ENCODE measurements around the gene TOP3B. TPM values are rescaled to one million over a fixed set of nuclear protein-coding genes. Genes with fewer than 3 reads are reported as not detected.
A peak's percentile ranks its signal among the peaks of the same experiment; 100 is the strongest.

The TOP3B gene
- total and polyA plus RNA-seq, 9 of the 15 experiments (the other 6 are each of a cell fraction or from before 2014, with no cell fraction given), result 3.0 to 188 (median 112) TPM

- no peak for TF ChIP-seq TFE3 (CRISPR knock-in tag; IDR thresholded peaks at IDR 0.05)
- TF ChIP-seq KDM1A (IDR thresholded peaks at IDR 0.05), result no peak
- peak; percentile 13 for TF ChIP-seq FIP1L1 (IDR thresholded peaks at IDR 0.05; ENCODE audit: low read depth, low read length, poor library complexity, severe bottlenecking)
- TF ChIP-seq STAG1 (CRISPR knock-in tag; IDR thresholded peaks at IDR 0.05; ENCODE audit: borderline replicate concordance), result peak; percentile 28; the same call in 1 of the 2 replicates
These were observed 60.0 kb downstream of the TOP3B start (continued) for GRCh38 chr22:21922370-21923162.

- Histone ChIP-seq H3K36me3 (ENCODE audit: control insufficient read depth, insufficient read depth, low read length) (peaks cover 14% of the 10 kb centered on the region; the same call in 2 of the 3 replicates), H3K79me2 (ENCODE audit: control insufficient read depth, insufficient read depth, low read length) (no peaks in the 10 kb centered on the region), H3K27ac (ENCODE audit: extremely low read depth, low read depth, low read length) (no peak overlapping the region), H3K4me1 (replicated peaks in 1 of 2; ENCODE audit: control insufficient read depth in 2 of 2, insufficient read depth in 2 of 2, low read length in 2 of 2) (peaks cover 0 to 53% of the 10 kb centered on the region in 2 experiments; a peak in 3 of 5 replicates), H3K27me3 (ENCODE audit: control insufficient read depth in 2 of 2, insufficient read depth in 2 of 2, low read length in 2 of 2) (no peaks in the 10 kb centered on the region), H4K20me1 (replicated peaks; ENCODE audit: control insufficient read depth, insufficient read depth, low read length) (peaks cover 27% of the 10 kb centered on the region), H3K4me2 (ENCODE audit: insufficient read depth, low read length) (no peak overlapping the region), H3K9ac (ENCODE audit: insufficient read depth in 1 of 2, low read depth in 2 of 2, low read length in 2 of 2) (peak overlapping the region in 1 of 2 experiments; percentile 65; a peak in 2 of 4 replicates), H2AFZ (ENCODE audit: low read depth, low read length) (no peak overlapping the region), H3K9me3 (replicated peaks; ENCODE audit: control insufficient read depth, insufficient read depth, low read depth, low read length) (no peaks in the 10 kb centered on the region), H3K9me1 (ENCODE audit: control insufficient read depth, insufficient read depth, low read length) (peaks cover 5% of the 10 kb centered on the region), H3K4me3 (no peak overlapping the region)
- DNase-seq (ENCODE audit: extremely low read depth in 1 of 4, low spot score in 3 of 4) (no peak), ATAC-seq (no peak), FAIRE-seq (no peak)
- intact Hi-C loops (cut with micrococcal nuclease) (no loop called here), in situ Hi-C loops (cut with MboI) (no loop called here)
- TSS peak; percentile 30 for BruUV-seq (replicated peaks)
- CTCF ChIA-PET (ENCODE audit: low intra/inter-chr PET ratio), result no interaction called here
- POLR2A ChIA-PET, result interaction anchor here (0.9 to 49.7 kb wide), 9 partner anchors 2 to 167 kb away, joined by 3 to 1041 read pairs (median 5); partner anchors contain the start of genes MAPK1 and PPM1F
- WGBS (ENCODE audit: insufficient coverage, low coverage, missing lambda C conversion rate), result 83% methylated on average over 8 of the region's 8 CpGs
- TF ChIP-seq POLR3G (IDR thresholded peaks at IDR 0.05; ENCODE audit: extremely low read depth, insufficient read length, insufficient replicate concordance) (no peak), RNF2 (IDR thresholded peaks at IDR 0.05) (no peak), IRF1 (CRISPR knock-in tag; IDR thresholded peaks at IDR 0.05; ENCODE audit: borderline replicate concordance) (no peak), HMGN3 (IDR thresholded peaks at IDR 0.05; ENCODE audit: borderline replicate concordance, extremely low read depth, insufficient read length, low read depth, low read length) (peak; percentile 19), STAG1 (CRISPR knock-in tag; IDR thresholded peaks at IDR 0.05; ENCODE audit: borderline replicate concordance) (peak; percentile 47; the same call in 1 of the 2 replicates), PRMT5 (CRISPR knock-in tag; IDR thresholded peaks at IDR 0.05) (0 out of 2 replicates have a peak, but pooled peaks have one; percentile 59), MIER1 (IDR thresholded peaks at IDR 0.05; ENCODE audit: low read depth) (no peak), GABPB2 (CRISPR knock-in tag; conservative IDR thresholded peaks at IDR 0.05) (0 out of 2 replicates have a peak, but pooled peaks have one; percentile 42), SNRNP70 (optimal IDR thresholded peaks at IDR 0.05; ENCODE audit: low read depth, low read length) (peak; percentile 60), KLF1 (tag; IDR thresholded peaks at IDR 0.05) (0 out of 2 replicates have a peak, but pooled peaks have one; percentile 18), IRF2 (CRISPR knock-in tag; IDR thresholded peaks at IDR 0.05) (0 out of 2 replicates have a peak, but pooled peaks have one; percentile 7)
These were observed 60.9 kb downstream of the TOP3B start for GRCh38 chr22:21921729-21922128.
